RWPE1 (cell line): ENCODE measurements around the gene IGF2BP2.
"Not testable (repeated sequence)": the region's sequence is repeated elsewhere in the genome, so short reads cannot be mapped to it uniquely, and the experiment has no call there.

Experiments
- CTCF ChIA-PET: fragments of 350-600 bp; sonication (Branson Sonifier 250); formaldehyde crosslinking; extraction: SDS; loops from one replicate; lab custom pipeline; 2021; lab: Yijun Ruan, JAX
- POLR2A ChIA-PET: fragments of 400-600 bp; formaldehyde crosslinking; extraction: SDS; loops from one replicate; lab custom pipeline; 2020; ENCODE audit warnings: antibody characterized with exemption; ENCODE audit not compliant: low non-redundant PET; lab: Yijun Ruan, JAX
- DNase-seq: peaks from one replicate; pipeline ENCODE4 v3.0.0; 2012; ENCODE audit warnings: low spot score
- H3K27ac ChIP-seq: fragments of 450-650 bp; 2 replicates; pipeline ENCODE4 v1.5.1; 2017
- TF ChIP-seq, protein P1 (sequence below): fragments of 450-650 bp; conservative IDR thresholded peaks from 2 replicates; pipeline ENCODE4 v1.5.1; 2017; ENCODE audit warnings: low read depth, mild to moderate bottlenecking

Gene IGF2BP2

DNA sequence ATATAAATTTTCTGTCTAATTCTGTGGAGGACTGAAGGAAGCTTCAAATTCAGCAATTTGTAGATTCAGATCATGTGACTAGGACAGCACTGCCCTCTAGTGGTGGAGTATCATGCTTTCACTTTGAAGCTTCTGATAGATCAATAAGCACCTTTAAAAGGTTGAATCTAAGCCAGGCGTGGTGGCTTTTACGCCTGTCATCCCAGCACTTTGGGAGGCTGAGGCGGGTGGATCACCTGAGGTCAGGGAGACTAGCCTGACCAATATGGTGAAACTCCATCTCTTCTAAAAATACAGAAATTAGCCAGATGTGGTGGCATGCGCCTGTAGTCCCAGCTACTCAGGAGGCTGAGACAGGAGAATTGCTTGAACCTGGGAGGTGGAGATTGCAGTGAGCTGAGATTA lies 56.3 kb downstream of the IGF2BP2 start:
- H3K27ac ChIP-seq, POLR2A ChIA-PET: not testable (repeated sequence)
- peak; percentile 38 for DNase-seq
- CTCF ChIA-PET = interaction anchor here (0.6 to 1.9 kb wide), 27 partner anchors 9 to 333 kb away, joined by 3 to 21 read pairs (median 4); no protein-coding TSS in a partner anchor
- TF ChIP-seq, protein P1, sequence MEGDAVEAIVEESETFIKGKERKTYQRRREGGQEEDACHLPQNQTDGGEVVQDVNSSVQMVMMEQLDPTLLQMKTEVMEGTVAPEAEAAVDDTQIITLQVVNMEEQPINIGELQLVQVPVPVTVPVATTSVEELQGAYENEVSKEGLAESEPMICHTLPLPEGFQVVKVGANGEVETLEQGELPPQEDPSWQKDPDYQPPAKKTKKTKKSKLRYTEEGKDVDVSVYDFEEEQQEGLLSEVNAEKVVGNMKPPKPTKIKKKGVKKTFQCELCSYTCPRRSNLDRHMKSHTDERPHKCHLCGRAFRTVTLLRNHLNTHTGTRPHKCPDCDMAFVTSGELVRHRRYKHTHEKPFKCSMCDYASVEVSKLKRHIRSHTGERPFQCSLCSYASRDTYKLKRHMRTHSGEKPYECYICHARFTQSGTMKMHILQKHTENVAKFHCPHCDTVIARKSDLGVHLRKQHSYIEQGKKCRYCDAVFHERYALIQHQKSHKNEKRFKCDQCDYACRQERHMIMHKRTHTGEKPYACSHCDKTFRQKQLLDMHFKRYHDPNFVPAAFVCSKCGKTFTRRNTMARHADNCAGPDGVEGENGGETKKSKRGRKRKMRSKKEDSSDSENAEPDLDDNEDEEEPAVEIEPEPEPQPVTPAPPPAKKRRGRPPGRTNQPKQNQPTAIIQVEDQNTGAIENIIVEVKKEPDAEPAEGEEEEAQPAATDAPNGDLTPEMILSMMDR = peak; percentile 76

DNA sequence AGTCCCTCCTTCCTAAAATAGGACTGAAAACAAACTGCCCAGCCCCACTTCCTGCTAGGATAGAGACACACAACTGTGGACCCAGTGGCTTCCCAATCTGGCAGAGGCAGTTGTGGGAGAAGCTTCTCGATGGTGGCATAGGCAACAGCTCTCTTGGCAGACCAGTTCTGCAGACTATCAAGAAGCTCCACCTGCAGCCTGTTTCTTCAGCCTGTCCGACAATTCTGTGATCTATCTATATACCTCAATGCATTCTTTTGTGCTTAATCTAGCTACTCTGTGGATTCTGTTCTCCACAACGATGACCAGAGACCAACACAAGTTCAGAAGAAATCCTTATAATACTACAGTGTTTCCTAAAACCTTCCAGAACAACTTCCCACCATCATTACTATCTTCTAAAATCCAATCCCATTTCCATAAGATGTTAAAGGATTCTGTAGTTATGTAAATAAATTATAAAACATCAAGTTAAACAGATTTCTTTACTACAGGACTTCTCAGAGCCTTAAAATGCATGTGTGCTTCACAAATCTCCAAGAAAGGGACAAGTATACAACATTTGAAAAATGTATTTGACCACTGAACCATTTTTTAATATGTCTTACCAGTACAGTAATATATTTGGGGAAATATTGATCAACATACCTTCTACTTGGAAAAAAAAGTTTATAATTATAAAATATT lies 57.7 kb downstream of the IGF2BP2 start:
- ChIA-PET CTCF (interaction anchor here (0.6 to 1.3 kb wide), 3 partner anchors 10 to 157 kb away, joined by 3 to 6 read pairs (median 5); no protein-coding TSS in a partner anchor), POLR2A (interaction anchor here (0.7 kb wide), 1 partner anchor 57 kb away, joined by 4 read pairs; no protein-coding TSS in a partner anchor)
- peak overlapping the region; percentile 44; the same call in 1 of the 2 replicates for H3K27ac ChIP-seq

DNA sequence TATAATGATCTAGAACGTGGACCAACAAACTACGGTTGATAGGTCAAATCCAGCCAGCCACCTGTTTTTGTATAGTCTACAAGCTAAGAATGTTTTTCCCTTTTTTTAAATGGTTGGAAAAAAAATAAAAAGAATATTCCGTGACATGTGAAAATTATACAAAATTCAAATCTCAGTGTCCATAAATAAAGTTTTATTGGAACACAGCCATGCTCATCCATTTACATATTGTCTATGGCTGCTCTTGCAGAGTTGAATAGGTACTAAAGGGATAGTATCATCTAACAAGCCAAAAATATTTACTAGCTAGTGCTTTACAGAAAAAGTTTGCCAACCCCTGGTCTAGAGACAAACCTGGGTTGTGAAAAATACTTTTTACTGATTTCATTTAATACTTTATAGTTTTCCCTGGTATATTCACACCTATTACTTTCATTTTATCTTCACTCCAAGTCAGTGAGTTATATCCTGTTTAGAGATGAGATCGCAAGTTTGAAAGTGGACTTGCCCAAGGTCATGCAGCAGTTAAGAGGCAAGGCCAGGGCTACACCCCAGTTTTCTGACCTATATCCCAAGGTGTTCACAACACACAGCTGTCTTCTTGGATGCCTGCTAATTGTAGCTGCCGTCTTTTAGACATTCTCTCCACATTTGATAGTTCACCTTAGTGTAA lies 58.4 kb downstream of the IGF2BP2 start:
- DNase-seq = no peak
- ChIA-PET POLR2A (interaction anchor here (0.7 kb wide), 1 partner anchor 57 kb away, joined by 4 read pairs; no protein-coding TSS in a partner anchor), CTCF (interaction anchor here (0.6 to 1.3 kb wide), 4 partner anchors 26 to 493 kb away, joined by 3 to 6 read pairs (median 4); no protein-coding TSS in a partner anchor)
- H3K27ac ChIP-seq = peak overlapping the region; percentile 44; the same call in 1 of the 2 replicates
- TF ChIP-seq, protein P1 = no peak

More for the DNA sequence above, 57.7 kb downstream of the IGF2BP2 start:
- TF ChIP-seq, protein P1 = no peak
- DNase-seq = no peak

DNA sequence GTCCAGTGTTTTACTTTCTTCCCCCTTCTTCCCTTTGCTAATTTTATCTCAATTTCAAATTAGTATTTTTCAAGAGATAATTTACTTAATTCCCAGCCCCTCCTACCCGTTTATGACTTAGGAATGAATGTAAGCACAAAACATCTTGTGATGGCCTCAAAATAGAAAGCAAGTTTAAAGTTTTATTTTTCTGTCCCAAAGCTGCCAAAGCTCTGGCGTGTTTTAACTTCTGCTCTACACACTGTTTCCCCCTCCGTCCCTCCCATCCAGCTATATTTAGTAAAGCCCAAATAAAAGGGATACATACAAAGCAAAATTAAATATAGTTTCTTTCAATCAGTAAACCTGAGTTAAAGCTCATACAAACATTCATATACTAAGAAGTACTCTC lies 59.9 kb downstream of the IGF2BP2 start:
- no peak for DNase-seq
- TF ChIP-seq, protein P1 = no peak
- ChIA-PET POLR2A (no interaction called here), CTCF (no interaction called here)
- H3K27ac ChIP-seq = no peak overlapping the region

DNA sequence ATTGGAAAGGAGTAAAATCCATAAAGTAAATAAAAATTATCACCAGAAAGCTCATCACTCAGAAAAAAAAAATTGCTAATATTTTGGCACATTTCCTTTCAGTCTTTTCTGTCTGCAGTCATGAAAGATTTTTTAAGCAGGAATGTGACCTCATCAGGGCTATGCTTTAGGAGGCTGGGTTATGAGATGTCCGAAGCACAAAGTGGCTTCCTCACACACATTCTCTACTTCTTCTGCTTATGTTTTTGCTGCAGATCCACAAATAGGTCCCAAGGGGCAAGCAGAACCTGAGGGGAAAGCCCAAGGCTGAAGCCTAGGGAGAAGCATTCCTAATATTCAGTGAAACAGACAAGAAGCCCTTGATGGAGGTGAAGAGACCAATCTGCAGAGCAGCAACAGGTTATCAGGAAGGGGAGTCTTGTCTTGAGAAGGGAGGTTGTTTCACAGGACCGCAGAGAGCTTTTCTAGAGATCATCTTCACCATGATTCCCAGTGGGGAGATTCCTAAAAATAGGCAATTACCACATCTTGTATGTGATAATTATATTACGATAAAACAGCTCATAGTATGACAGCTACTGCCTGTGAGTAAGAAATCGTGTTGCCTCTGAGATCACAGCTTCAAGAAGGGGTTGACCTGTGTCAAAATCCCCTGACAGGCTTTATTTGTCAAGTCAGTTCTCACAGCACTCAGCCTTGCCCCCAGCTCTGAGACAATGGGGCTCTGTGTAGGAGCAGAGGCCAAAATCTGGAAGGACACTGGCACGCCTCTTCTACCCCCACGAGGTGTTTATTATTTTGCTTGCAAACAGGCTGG lies 60.5 kb downstream of the IGF2BP2 start:
- DNase-seq = no peak
- H3K27ac ChIP-seq = no peak overlapping the region
- ChIA-PET CTCF (no interaction called here), POLR2A (no interaction called here)
- TF ChIP-seq, protein P1 = no peak
